Loucy (cell line): Measurements from ENCODE around the gene SH3PXD2A.
"Not testable (repeated sequence)": the region's sequence is repeated elsewhere in the genome, so short reads cannot be mapped to it uniquely, and the experiment has no call there.

ENCODE experiments used
- EZH2phosphoT487 ChIP-seq: fragments of 200-600 bp; IDR thresholded peaks from 2 replicates; pipeline ENCODE4 v1.6.1; 2018; ENCODE audit warnings: antibody characterized with exemption, mild to moderate bottlenecking, moderate library complexity, borderline replicate concordance
- TF ChIP-seq, protein P1 (sequence below): fragments of 200-600 bp; sonication (generic); conservative IDR thresholded peaks from 2 replicates; pipeline ENCODE4 v1.5.1; 2014; ENCODE audit warnings: mild to moderate bottlenecking, antibody characterized with exemption, low read length

DNA sequence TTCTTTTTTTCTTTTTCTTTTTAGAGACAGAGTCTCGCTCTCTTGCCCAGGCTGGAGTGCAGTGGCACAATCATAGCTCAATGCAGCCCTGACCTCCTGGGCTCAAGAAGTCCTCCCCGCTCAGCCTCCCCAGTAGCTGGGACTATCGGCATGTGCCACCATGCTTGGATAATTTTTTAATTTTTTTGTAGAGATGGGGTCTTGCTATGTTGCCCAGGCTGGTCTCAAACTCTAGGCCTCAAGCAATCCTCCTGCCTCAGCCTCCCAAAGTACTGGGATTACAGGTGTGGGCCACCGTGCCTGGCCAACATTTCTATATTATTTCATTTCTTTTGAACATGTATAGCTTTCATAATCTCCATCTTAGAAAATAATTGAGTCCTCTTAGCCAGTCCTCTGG is 42.1 kb downstream of the SH3PXD2A start:
- TF ChIP-seq, protein P1, sequence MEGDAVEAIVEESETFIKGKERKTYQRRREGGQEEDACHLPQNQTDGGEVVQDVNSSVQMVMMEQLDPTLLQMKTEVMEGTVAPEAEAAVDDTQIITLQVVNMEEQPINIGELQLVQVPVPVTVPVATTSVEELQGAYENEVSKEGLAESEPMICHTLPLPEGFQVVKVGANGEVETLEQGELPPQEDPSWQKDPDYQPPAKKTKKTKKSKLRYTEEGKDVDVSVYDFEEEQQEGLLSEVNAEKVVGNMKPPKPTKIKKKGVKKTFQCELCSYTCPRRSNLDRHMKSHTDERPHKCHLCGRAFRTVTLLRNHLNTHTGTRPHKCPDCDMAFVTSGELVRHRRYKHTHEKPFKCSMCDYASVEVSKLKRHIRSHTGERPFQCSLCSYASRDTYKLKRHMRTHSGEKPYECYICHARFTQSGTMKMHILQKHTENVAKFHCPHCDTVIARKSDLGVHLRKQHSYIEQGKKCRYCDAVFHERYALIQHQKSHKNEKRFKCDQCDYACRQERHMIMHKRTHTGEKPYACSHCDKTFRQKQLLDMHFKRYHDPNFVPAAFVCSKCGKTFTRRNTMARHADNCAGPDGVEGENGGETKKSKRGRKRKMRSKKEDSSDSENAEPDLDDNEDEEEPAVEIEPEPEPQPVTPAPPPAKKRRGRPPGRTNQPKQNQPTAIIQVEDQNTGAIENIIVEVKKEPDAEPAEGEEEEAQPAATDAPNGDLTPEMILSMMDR, result not testable (repeated sequence)
- TF ChIP-seq EZH2phosphoT487, result not testable (repeated sequence)
